Stimulated activated naive CD4-positive, alpha-beta T cell (primary cell): ENCODE data around the gene TCEAL9.
"Not testable (repeated sequence)": the region's sequence is repeated elsewhere in the genome, so short reads cannot be mapped to it uniquely, and the experiment has no call there.

ENCODE experiments used
- DNase-seq, 6 experiments: peaks; one replicate each; lab custom pipeline; 2025; lab: John Stamatoyannopoulos, UW

TCEAL9 gene

GRCh38 chrX:103373581-103373980 is 17.3 kb downstream of the TCEAL9 start:
- no peak for DNase-seq

GRCh38 chrX:103376118-103376978 is 20.0 kb downstream of the TCEAL9 start, which contains the start of gene BEX3:
Gene BEX3, plus strand, starts transcription at chrX:103376538. Its CDS starts 984 bp downstream, at chrX:103377522.
- DNase-seq: peak; percentile 25 to 53 (median 34)

- peak in 1 of 6 experiments; percentile 18 for DNase-seq
Observed at GRCh38 chrX:103376979-103377324, 20.6 kb downstream of the TCEAL9 start.

- DNase-seq: no peak
Observed at GRCh38 chrX:103378990-103379389, 22.7 kb downstream of the TCEAL9 start.

GRCh38 chrX:103382877-103383276 is 26.6 kb downstream of the TCEAL9 start:
- DNase-seq: no peak

- no peak for DNase-seq
Observed at GRCh38 chrX:103384672-103385071, 28.4 kb downstream of the TCEAL9 start.

GRCh38 chrX:103385283-103385830 is 29.1 kb downstream of the TCEAL9 start:
- DNase-seq: not testable (repeated sequence)

- no peak for DNase-seq
Observed at GRCh38 chrX:103386332-103386731, 30.0 kb downstream of the TCEAL9 start.

- DNase-seq: no peak
Observed at GRCh38 chrX:103393487-103393886, 37.2 kb downstream of the TCEAL9 start.

- no peak for DNase-seq
Observed at GRCh38 chrX:103396186-103396585, 39.9 kb downstream of the TCEAL9 start.

- no peak for DNase-seq
Observed at GRCh38 chrX:103396660-103397059, 40.4 kb downstream of the TCEAL9 start.

GRCh38 chrX:103397707-103398106 is 41.4 kb downstream of the TCEAL9 start:
- DNase-seq: no peak

- no peak for DNase-seq
Observed at GRCh38 chrX:103398421-103398864, 42.1 kb downstream of the TCEAL9 start.

GRCh38 chrX:103399744-103400143 is 43.4 kb downstream of the TCEAL9 start:
- no peak for DNase-seq

GRCh38 chrX:103400931-103401330 is 44.6 kb downstream of the TCEAL9 start:
- no peak for DNase-seq

GRCh38 chrX:103404231-103405008 is 48.1 kb downstream of the TCEAL9 start:
- peak in 2 of 6 experiments; percentile 1 to 9 for DNase-seq

GRCh38 chrX:103405009-103405333 is 48.7 kb downstream of the TCEAL9 start:
- DNase-seq: no peak

- no peak for DNase-seq
Observed at GRCh38 chrX:103406256-103406655, 50.0 kb downstream of the TCEAL9 start.

GRCh38 chrX:103407776-103408175 is 51.5 kb downstream of the TCEAL9 start:
- no peak for DNase-seq
